Middle frontal gyrus (tissue), 1 donor: ENCODE results near the gene C12orf75.
"Not testable (repeated sequence)": the region's sequence is repeated elsewhere in the genome, so short reads cannot be mapped to it uniquely, and the experiment has no call there.

Source experiments
- DNase-seq: peaks from one replicate; pipeline ENCODE4 v3.0.0-alpha.2; 2015; ENCODE audit warnings: low spot score; ENCODE audit errors: extremely low spot score

C12orf75 gene

DNA sequence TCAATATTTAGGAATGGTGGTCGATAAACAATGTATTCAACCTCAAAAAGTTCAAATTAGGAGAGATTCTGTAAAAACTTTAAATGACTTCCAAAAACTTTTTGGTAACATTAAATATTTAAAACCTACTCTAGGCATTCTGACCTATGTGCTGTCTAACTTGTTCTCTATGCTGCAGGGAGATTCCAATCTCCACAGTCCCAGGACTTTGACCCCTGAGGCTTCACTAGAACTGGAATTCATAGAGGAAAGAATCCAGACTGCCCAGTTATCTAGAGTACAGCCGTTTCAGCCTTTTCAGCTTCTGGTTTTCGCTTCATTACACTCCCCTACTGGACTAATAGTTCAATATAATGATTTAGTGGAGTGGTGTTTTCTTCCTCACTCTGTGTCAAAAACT lies 21.1 kb upstream of the C12orf75 start:
- not testable (repeated sequence) for DNase-seq

DNA sequence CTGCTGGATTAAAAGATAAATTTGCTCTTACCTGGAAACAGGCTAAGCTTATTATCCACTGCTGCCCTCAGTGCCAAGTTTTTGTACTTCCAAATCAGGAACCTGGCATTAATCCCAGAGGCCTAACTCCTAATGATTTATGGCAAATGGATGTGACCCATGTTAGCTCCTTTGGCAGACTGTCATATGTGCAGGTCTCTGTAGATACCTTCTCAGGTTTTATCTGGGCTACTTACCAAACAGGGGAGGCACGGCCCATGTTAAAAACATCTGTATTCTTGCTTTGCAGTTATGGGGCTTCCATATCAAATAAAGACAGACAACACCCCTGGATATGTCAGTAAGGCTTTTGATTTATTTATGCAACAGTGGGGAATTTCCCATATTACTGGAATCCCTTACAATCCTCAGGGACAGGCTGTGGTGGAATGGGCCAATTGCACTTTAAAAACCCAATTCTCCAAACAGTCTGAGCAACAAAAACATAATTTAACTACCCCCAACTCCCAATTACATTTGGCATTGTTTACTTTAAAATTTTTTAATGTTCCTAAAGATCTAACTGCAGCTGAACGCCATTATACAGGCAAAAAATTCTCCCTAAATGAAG lies 19.9 kb upstream of the C12orf75 start:
- not testable (repeated sequence) for DNase-seq

DNA sequence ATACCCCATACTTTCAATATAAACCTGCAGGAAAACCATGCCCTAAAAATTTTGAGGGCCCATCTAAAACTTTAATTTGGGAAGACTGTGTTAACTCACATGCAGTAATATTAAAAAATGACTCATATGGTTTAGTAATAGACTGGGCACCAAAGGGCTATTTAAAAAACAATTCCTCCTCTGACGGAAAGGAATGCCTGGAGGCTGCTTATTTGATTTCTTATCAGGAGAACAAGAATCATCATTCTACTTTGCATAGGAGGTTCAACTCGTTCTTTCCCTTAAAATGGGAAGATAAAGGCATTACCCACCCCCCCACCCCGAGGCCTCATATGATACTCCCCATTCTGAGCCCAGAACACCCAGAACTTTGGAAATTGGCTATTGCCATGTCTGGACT lies 18.6 kb upstream of the C12orf75 start:
- DNase-seq: not testable (repeated sequence)

- not testable (repeated sequence) for DNase-seq
These were observed 16.7 kb upstream of the C12orf75 start for GRCh38 chr12:105313755-105314154.

GRCh38 chr12:105315130-105315529 lies 15.4 kb upstream of the C12orf75 start:
- no peak for DNase-seq

DNA sequence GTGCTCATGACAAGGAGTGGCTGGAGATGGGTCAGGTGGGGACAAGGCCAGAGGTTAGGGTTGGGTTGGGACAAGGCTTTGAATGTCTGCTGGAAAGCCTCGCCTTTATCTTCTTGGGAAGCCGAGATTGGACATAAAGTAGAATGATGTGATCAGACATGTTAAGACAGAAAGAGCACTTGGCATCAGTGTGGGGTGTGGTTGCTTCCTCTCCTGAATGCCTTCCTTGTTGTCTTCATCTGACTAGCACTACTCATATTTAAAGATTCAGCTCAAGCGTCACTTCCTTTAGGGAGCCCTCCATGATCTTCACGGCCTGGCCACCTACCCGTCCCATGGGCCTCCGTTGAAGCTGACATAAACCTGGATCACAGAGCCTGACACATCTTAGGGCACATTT lies 14.8 kb upstream of the C12orf75 start:
- no peak for DNase-seq

- no peak for DNase-seq
These were observed 13.3 kb upstream of the C12orf75 start for GRCh38 chr12:105316931-105317852.

DNA sequence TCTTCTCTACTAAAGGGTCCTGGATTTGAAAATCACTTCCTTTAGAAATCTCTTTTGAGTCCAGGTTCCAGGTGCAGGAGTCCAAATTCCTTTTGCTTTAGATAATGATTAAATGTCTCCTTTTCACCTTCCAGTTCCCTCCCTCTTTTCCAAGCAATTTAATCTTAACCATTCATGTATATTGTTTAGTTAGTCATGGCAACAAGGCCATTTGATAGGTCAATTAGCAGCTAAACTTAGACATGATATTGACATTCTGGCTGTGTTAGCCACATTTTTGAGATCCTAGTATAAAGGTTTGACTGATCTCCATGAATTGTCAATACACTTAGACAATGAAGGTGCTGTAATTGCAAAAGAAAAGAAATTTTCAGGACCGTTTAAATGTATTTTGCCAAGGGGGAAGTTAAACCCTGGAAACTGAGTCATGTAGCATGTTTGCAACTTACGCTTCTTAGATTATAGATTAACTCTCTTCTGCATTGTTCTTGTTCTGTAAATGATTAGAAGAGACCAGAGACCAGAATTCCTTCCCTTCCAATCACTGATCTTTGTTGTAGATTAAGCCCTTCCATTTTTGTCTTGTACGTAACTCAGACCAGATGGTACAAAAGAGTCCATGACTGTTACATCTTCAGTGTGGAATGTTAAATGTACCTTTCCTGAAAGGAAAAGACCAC lies 12.4 kb upstream of the C12orf75 start:
- no peak for DNase-seq

GRCh38 chr12:105318651-105319483 lies 11.6 kb upstream of the C12orf75 start:
- DNase-seq: no peak

- no peak for DNase-seq
These were observed 10.7 kb upstream of the C12orf75 start for GRCh38 chr12:105319691-105320209.

DNA sequence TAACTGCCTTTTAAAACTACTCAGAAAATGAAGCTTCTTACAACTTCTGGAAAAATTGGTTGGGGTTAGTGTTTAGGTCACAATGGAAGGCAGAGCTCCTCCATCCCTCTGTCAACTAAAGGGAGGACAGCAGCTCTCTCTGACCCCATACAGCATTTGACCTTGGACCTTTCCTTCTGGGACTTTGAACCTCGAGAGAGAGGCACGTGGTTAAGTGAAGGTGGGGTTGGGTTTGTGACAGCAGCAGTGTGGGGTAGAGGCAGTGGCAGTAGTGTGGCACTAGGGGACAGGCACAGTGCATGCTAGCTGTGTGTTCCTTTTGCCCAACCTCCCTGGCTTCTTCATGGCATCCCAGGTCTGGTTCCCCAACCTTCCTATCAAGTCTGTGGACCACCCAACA lies 9.4 kb upstream of the C12orf75 start:
- no peak for DNase-seq

- DNase-seq: no peak
These were observed 8.4 kb upstream of the C12orf75 start for GRCh38 chr12:105322070-105322469.

- DNase-seq: no peak
These were observed 5.8 kb upstream of the C12orf75 start for GRCh38 chr12:105324704-105325103.

- no peak for DNase-seq
These were observed 5.4 kb upstream of the C12orf75 start for GRCh38 chr12:105325117-105325516.

DNA sequence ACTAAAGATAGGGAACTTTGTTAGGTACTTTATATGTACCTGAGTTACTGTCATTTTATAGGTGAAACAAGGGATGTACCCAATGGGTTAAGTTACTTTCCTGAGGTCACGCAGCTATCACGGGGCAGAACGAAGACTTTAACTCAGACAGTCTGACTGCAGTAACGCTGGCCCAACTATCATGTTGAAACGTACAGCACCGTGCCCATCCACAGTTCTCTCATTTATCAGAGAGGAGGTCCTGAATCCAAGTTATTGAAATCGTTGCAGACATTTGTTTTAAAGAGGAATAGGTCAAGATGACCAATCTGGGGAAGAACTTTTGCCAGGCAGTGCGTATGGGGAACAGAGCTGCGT lies 587 bp upstream of the C12orf75 start:
- no peak for DNase-seq

- DNase-seq: no peak
These were observed 677 bp downstream of the C12orf75 start for GRCh38 chr12:105330931-105331804.

DNA sequence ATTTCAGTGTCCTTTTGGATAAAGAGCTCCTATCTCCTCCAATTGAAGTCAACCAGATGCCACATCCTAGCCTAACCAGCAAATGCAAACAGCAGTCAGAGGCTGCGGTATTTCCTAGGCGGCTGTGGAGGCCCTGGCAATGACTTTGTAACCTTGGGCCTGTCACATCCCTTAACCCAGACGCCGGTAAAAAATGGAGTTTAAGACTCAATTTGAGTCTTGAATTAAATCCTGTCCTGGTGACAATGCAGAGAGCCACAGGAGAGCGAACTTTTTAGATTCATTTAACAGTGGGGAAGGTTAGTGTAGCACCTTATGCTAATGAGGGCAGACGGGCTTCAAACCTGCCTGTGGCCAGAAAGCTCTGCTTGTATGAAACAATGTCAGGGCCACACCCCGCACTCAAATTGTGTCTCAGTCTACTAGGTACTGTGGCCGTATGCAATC lies 1.3 kb downstream of the C12orf75 start:
- no peak for DNase-seq

- not testable (repeated sequence) for DNase-seq
These were observed 1.8 kb downstream of the C12orf75 start for GRCh38 chr12:105332286-105332685.

GRCh38 chr12:105332925-105333324 lies 2.4 kb downstream of the C12orf75 start:
- DNase-seq: no peak

- DNase-seq: no peak
These were observed 3.5 kb downstream of the C12orf75 start for GRCh38 chr12:105334001-105334400.
